ENCODE data around the gene TRIL. TPM values are rescaled to one million over a fixed set of nuclear protein-coding genes. Genes with fewer than 3 reads are reported as not detected.

Gene TRIL
- total and polyA plus RNA-seq, 4 donors, result 0.52 to 17.0 (median 1.8) TPM

DNA sequence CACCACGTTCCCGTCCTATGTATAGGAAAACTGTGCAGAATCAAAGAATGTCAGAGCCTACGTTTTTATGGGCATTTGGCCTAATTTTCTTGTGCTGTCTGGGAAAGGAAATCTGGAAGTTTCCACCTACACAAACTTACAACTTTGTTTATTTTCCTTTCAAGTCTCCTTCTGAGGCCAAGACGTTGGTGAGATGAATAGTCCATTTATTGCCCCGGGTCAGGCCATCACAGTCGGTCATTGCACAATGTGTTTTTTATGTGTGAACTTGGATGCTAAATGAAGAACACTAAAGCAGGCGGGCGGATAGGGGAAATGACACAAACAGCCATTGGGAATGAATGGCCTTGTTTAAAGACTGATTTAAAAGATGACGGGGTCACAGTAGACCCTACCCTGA is 38.6 kb downstream of the TRIL start:
- no peak overlapping the region for H3K27ac ChIP-seq (ENCODE audit: low read depth in 1 of 2, low read length in 1 of 2)
- TF ChIP-seq, protein P1, sequence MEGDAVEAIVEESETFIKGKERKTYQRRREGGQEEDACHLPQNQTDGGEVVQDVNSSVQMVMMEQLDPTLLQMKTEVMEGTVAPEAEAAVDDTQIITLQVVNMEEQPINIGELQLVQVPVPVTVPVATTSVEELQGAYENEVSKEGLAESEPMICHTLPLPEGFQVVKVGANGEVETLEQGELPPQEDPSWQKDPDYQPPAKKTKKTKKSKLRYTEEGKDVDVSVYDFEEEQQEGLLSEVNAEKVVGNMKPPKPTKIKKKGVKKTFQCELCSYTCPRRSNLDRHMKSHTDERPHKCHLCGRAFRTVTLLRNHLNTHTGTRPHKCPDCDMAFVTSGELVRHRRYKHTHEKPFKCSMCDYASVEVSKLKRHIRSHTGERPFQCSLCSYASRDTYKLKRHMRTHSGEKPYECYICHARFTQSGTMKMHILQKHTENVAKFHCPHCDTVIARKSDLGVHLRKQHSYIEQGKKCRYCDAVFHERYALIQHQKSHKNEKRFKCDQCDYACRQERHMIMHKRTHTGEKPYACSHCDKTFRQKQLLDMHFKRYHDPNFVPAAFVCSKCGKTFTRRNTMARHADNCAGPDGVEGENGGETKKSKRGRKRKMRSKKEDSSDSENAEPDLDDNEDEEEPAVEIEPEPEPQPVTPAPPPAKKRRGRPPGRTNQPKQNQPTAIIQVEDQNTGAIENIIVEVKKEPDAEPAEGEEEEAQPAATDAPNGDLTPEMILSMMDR (IDR thresholded peaks at IDR 0.05; ENCODE audit: control extremely low read depth, extremely low read depth), result no peak
- DNase-seq, result peak in 1 of 3 donors; percentile 36
- peaks cover 0 to 10% (median 0%) of the 10 kb centered on the region in 5 donors for H3K4me1 ChIP-seq (ENCODE audit: control insufficient read depth in 5 of 5, insufficient read depth in 5 of 5, low read length in 5 of 5)
- no peaks in the 10 kb centered on the region for H3K27me3 ChIP-seq (ENCODE audit: control insufficient read depth in 3 of 3, insufficient read depth in 3 of 3, low read length in 2 of 3)
- no peaks in the 10 kb centered on the region for H3K9me3 ChIP-seq (ENCODE audit: control insufficient read depth in 4 of 4, insufficient read depth in 3 of 4, low read length in 3 of 4)
- no peak overlapping the region for H3K9ac ChIP-seq (ENCODE audit: insufficient read depth in 1 of 2, low read length in 2 of 2)
- H3K36me3 ChIP-seq (ENCODE audit: control insufficient read depth in 4 of 4, insufficient read depth in 4 of 4, low read length in 4 of 4), result no peaks in the 10 kb centered on the region
- ATAC-seq (ENCODE audit: insufficient read depth, low FRiP score), result no peak
- H3K4me3 ChIP-seq, result no peak overlapping the region
- WGBS, 2 donors, result 57 to 74% methylated on average over 9 of the region's 9 CpGs

DNA sequence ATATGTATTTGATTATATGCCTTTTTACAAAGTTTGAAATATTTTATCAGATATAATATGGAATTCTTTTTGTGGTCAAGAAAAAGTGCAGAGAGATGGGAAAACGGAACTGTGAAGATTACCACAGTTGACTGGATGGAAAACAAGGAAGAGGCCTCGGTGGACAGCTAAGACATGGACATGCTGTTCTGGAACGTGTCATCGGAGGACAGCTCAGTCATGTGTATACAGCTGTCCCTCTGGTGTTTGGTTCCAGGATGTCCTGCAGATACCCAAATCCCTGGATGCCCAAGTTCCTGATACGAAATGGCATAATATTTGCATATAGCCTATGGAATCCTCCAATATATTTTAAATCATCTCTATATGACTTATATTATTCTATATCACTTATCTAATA is 49.4 kb downstream of the TRIL start:
- Histone ChIP-seq H3K27me3 (ENCODE audit: control insufficient read depth in 3 of 3, insufficient read depth in 3 of 3, low read length in 2 of 3) (no peaks in the 10 kb centered on the region), H3K4me1 (ENCODE audit: control insufficient read depth in 5 of 5, insufficient read depth in 5 of 5, low read length in 5 of 5) (peaks cover 0 to 15% (median 0%) of the 10 kb centered on the region in 5 donors), H3K36me3 (ENCODE audit: control insufficient read depth in 4 of 4, insufficient read depth in 4 of 4, low read length in 4 of 4) (no peaks in the 10 kb centered on the region), H3K27ac (ENCODE audit: low read depth in 1 of 2, low read length in 1 of 2) (no peak overlapping the region), H3K4me3 (no peak overlapping the region), H3K9ac (ENCODE audit: insufficient read depth in 1 of 2, low read length in 2 of 2) (no peak overlapping the region), H3K9me3 (ENCODE audit: control insufficient read depth in 4 of 4, insufficient read depth in 3 of 4, low read length in 3 of 4) (peaks cover 0 to 2% (median 0%) of the 10 kb centered on the region in 4 donors)
- ATAC-seq (ENCODE audit: insufficient read depth, low FRiP score), result no peak
- no peak for DNase-seq
- TF ChIP-seq, protein P1 (IDR thresholded peaks at IDR 0.05; ENCODE audit: control extremely low read depth, extremely low read depth), result no peak
- 88 to 94% methylated on average over 5 of the region's 5 CpGs for WGBS, 2 donors

GRCh38 chr7:28905464-28905863 is 52.7 kb downstream of the TRIL start:
- no peaks in the 10 kb centered on the region for H3K36me3 ChIP-seq (ENCODE audit: control insufficient read depth in 4 of 4, insufficient read depth in 4 of 4, low read length in 4 of 4)
- DNase-seq, result no peak
- H3K27me3 ChIP-seq (ENCODE audit: control insufficient read depth in 3 of 3, insufficient read depth in 3 of 3, low read length in 2 of 3), result no peaks in the 10 kb centered on the region
- H3K9me3 ChIP-seq (ENCODE audit: control insufficient read depth in 4 of 4, insufficient read depth in 3 of 4, low read length in 3 of 4), result no peaks in the 10 kb centered on the region
- H3K4me3 ChIP-seq, result no peak overlapping the region
- H3K4me1 ChIP-seq (ENCODE audit: control insufficient read depth in 5 of 5, insufficient read depth in 5 of 5, low read length in 5 of 5), result peaks cover 0 to 17% (median 5%) of the 10 kb centered on the region in 5 donors
- WGBS, 2 donors, result 93 to 97% methylated on average over 3 of the region's 3 CpGs
- no peak overlapping the region for H3K27ac ChIP-seq (ENCODE audit: low read depth in 1 of 2, low read length in 1 of 2)
- TF ChIP-seq, protein P1 (IDR thresholded peaks at IDR 0.05; ENCODE audit: control extremely low read depth, extremely low read depth), result no peak
- no peak overlapping the region for H3K9ac ChIP-seq (ENCODE audit: insufficient read depth in 1 of 2, low read length in 2 of 2)
- no peak for ATAC-seq (ENCODE audit: insufficient read depth, low FRiP score)

DNA sequence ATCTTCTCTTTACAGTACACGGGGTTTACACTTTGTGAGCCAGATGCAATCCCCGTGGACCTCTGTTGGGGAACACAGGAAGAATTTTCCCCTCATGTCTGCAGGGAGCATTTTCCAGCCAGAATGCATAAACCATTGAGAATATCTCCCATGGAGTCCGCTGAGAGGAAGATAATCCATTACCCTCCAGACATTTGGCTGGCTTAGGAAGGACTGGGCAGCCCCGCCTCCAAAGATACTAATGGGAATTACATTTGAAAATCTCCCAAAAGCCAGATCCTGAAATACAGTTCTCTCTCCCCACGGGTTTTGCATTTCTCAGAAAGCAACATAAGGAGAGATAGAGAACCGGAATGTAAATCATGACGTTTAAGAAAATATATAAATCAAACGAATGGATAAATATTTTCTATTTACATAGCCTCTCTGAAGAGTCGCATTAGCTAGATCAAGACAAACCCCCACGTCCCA is 53.5 kb downstream of the TRIL start:
- 59 to 77% methylated on average over 10 of the region's 10 CpGs for WGBS, 2 donors
- Histone ChIP-seq H3K27me3 (ENCODE audit: control insufficient read depth in 3 of 3, insufficient read depth in 3 of 3, low read length in 2 of 3) (no peaks in the 10 kb centered on the region), H3K27ac (ENCODE audit: low read depth in 1 of 2, low read length in 1 of 2) (no peak overlapping the region), H3K4me3 (no peak overlapping the region), H3K4me1 (ENCODE audit: control insufficient read depth in 5 of 5, insufficient read depth in 5 of 5, low read length in 5 of 5) (peaks cover 0 to 17% (median 5%) of the 10 kb centered on the region in 5 donors), H3K9me3 (ENCODE audit: control insufficient read depth in 4 of 4, insufficient read depth in 3 of 4, low read length in 3 of 4) (no peaks in the 10 kb centered on the region), H3K9ac (ENCODE audit: insufficient read depth in 1 of 2, low read length in 2 of 2) (peak overlapping the region in 1 of 2 donors; percentile 30), H3K36me3 (ENCODE audit: control insufficient read depth in 4 of 4, insufficient read depth in 4 of 4, low read length in 4 of 4) (no peaks in the 10 kb centered on the region)
- TF ChIP-seq, protein P1 (IDR thresholded peaks at IDR 0.05; ENCODE audit: control extremely low read depth, extremely low read depth), result no peak
- DNase-seq (peak; percentile 26 to 80 (median 76)), ATAC-seq (ENCODE audit: insufficient read depth, low FRiP score) (peak; percentile 34)

All from lung (tissue), 12 donors.